Colonic mucosa (tissue), 4 donors: ENCODE measurements around the gene PMPCA. TPM values are rescaled to one million over a fixed set of nuclear protein-coding genes. Genes with fewer than 3 reads are reported as not detected.

Source experiments
- DNase-seq: peaks from one replicate; pipeline ENCODE4 v3.0.0-alpha.2; 2020
- H3K27ac ChIP-seq: fragments of 200-600 bp; one replicate; pipeline ENCODE4 v1.8.0; 2021
- H3K27me3 ChIP-seq: fragments of 200-600 bp; one replicate; pipeline ENCODE4 v1.8.0; 2021
- H3K36me3 ChIP-seq: fragments of 200-600 bp; one replicate; pipeline ENCODE4 v1.8.0; 2021
- H3K4me1 ChIP-seq: fragments of 200-600 bp; one replicate; pipeline ENCODE4 v1.8.0; 2021; ENCODE audit warnings: mild to moderate bottlenecking
- H3K4me3 ChIP-seq: fragments of 200-600 bp; one replicate; pipeline ENCODE4 v1.8.0; 2021
- H3K9ac ChIP-seq, 2 donors: one replicate each; pipeline ENCODE4 v1.7.0; 2013; ENCODE audit warnings: control low read depth in 2 of 2, low read depth in 2 of 2, low read length in 2 of 2
- H3K9me3 ChIP-seq: fragments of 200-600 bp; one replicate; pipeline ENCODE4 v1.8.0; 2021
- CTCF ChIP-seq: fragments of 200-600 bp; IDR thresholded peaks from one replicate; pipeline ENCODE4 v1.8.0; 2022; ENCODE audit warnings: antibody characterized with exemption, mild to moderate bottlenecking
- intact Hi-C: fragments of 100-400 bp; cut with DNase I; formaldehyde crosslinking; loops from one replicate; pipeline ENCODE4 v1.14.1; 2022
- total RNA-seq, 2 donors: library from RNA; stranded (reverse); fragmentation: NEBNext Ultra II Directional in 1 of 2; extraction: Animal tissue kit (Norgen Biotek cat#: 25700) in 1 of 2; gene quantifications; one replicate each; pipeline ENCODE4 v1.2.1, GENCODE V29; 2021
- donor health status: healthy.
- donor health status: DM: no; HTN: no; CAD: no.
- donor health status: DM: no; HTN: no; CAD: no.

Gene PMPCA
- total RNA-seq, 2 donors from 2014 or later, result 56.1 to 60.9 TPM

GRCh38 chr9:136460772-136461325 is 50.4 kb downstream of the PMPCA start:
- H3K4me3 ChIP-seq, result no peak overlapping the region
- no peaks in the 10 kb centered on the region for H3K27me3 ChIP-seq
- DNase-seq, result no peak
- peaks cover 58% of the 10 kb centered on the region for H3K36me3 ChIP-seq
- no peak for TF ChIP-seq CTCF
- no peak overlapping the region for H3K27ac ChIP-seq
- no peak overlapping the region for H3K9ac ChIP-seq
- H3K4me1 ChIP-seq, result no peaks in the 10 kb centered on the region
- intact Hi-C loops, result no loop called here
- H3K9me3 ChIP-seq, result no peaks in the 10 kb centered on the region

GRCh38 chr9:136462664-136463063 is 52.2 kb downstream of the PMPCA start:
- DNase-seq, result no peak
- intact Hi-C loops, result no loop called here
- no peak overlapping the region for H3K9ac ChIP-seq
- no peaks in the 10 kb centered on the region for H3K4me1 ChIP-seq
- H3K27me3 ChIP-seq, result no peaks in the 10 kb centered on the region
- TF ChIP-seq CTCF, result no peak
- no peaks in the 10 kb centered on the region for H3K9me3 ChIP-seq
- H3K4me3 ChIP-seq, result no peak overlapping the region
- no peak overlapping the region for H3K27ac ChIP-seq
- peaks cover 57% of the 10 kb centered on the region for H3K36me3 ChIP-seq

GRCh38 chr9:136463578-136463977 is 53.1 kb downstream of the PMPCA start:
- Histone ChIP-seq H3K36me3 (peaks cover 55% of the 10 kb centered on the region), H3K4me3 (no peak overlapping the region), H3K27ac (no peak overlapping the region), H3K9me3 (no peaks in the 10 kb centered on the region), H3K4me1 (no peaks in the 10 kb centered on the region), H3K27me3 (no peaks in the 10 kb centered on the region), H3K9ac (no peak overlapping the region)
- TF ChIP-seq CTCF, result no peak
- no peak for DNase-seq
- intact Hi-C loops, result no loop called here

GRCh38 chr9:136464241-136464640 is 53.8 kb downstream of the PMPCA start:
- Histone ChIP-seq H3K36me3 (peaks cover 48% of the 10 kb centered on the region), H3K27ac (no peak overlapping the region), H3K4me3 (no peak overlapping the region), H3K9ac (no peak overlapping the region), H3K9me3 (no peaks in the 10 kb centered on the region), H3K4me1 (no peaks in the 10 kb centered on the region), H3K27me3 (no peaks in the 10 kb centered on the region)
- no peak for TF ChIP-seq CTCF
- DNase-seq, result no peak
- intact Hi-C loops, result no loop called here

- no peak for TF ChIP-seq CTCF
Measured at GRCh38 chr9:136465500-136466154, 55.2 kb downstream of the PMPCA start.

More at GRCh38 chr9:136465500-136466154, 55.2 kb downstream of the PMPCA start:
- intact Hi-C loops, result no loop called here
- no peak for DNase-seq
- no peaks in the 10 kb centered on the region for H3K27me3 ChIP-seq
- no peak overlapping the region for H3K27ac ChIP-seq
- no peak overlapping the region for H3K9ac ChIP-seq
- H3K9me3 ChIP-seq, result no peaks in the 10 kb centered on the region
- no peaks in the 10 kb centered on the region for H3K4me1 ChIP-seq
- H3K4me3 ChIP-seq, result no peak overlapping the region
- H3K36me3 ChIP-seq, result peaks cover 49% of the 10 kb centered on the region
